ENCODE measurements around the gene OR4C13.
"Not testable (repeated sequence)": the region's sequence is repeated elsewhere in the genome, so short reads cannot be mapped to it uniquely, and the experiment has no call there.

GRCh38 chr11:49948701-49949100 is 3.5 kb upstream of the OR4C13 start:
- TF ChIP-seq CTCF, POLR2A (IDR thresholded peaks at IDR 0.05): not testable (repeated sequence)

Measured in esophagus squamous epithelium (tissue), 4 donors.